Right renal cortex interstitium (tissue), 3 donors: ENCODE data around the gene EDNRA. TPM values are rescaled to one million over a fixed set of nuclear protein-coding genes. Genes with fewer than 3 reads are reported as not detected.
A peak's percentile ranks its signal among the peaks of the same experiment; 100 is the strongest.

Source experiments
- DNase-seq, 3 donors: peaks; one replicate each; pipeline ENCODE4 v3.0.0-alpha.2; 2013; ENCODE audit warnings: low read depth in 3 of 3, low spot score in 2 of 3
- polyA plus RNA-seq, 3 donors: library from polyadenylated mRNA; unstranded; fragments of 120-200 nt; gene quantifications; one replicate each; pipeline ENCODE4 v1.2.1, GENCODE V29; 2013; ENCODE audit not compliant: insufficient read length in 3 of 3

Gene EDNRA
- polyA plus RNA-seq, 3 donors, result 86.5 to 97.8 (median 95.8) TPM

- DNase-seq, result no peak
Observed at GRCh38 chr4:147496500-147496899, 15.6 kb downstream of the EDNRA start.

GRCh38 chr4:147498031-147498660, 17.2 kb downstream of the EDNRA start:
- no peak for DNase-seq

GRCh38 chr4:147508346-147508745, 27.4 kb downstream of the EDNRA start:
- no peak for DNase-seq

DNA sequence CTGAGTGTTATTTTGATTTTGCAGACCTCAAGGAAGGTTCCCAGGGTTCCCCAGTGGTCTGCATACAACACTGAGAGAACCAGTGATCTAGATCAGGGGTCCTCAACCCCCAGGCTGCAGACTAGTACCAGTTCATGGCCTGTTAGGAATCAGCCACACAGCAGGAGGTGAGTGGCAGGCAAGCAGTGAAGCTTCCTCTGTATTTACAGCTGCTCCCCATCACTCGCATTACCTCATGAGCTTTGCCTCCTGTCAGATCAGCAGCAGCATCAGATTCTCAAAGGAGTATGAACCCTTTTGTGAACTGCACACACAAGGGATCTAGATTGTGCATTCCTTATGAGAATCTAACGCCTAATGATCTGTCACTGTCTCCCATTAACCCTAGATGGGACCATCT, 28.5 kb downstream of the EDNRA start:
- no peak for DNase-seq

GRCh38 chr4:147510962-147511668, 30.2 kb downstream of the EDNRA start:
- DNase-seq, result no peak

DNA sequence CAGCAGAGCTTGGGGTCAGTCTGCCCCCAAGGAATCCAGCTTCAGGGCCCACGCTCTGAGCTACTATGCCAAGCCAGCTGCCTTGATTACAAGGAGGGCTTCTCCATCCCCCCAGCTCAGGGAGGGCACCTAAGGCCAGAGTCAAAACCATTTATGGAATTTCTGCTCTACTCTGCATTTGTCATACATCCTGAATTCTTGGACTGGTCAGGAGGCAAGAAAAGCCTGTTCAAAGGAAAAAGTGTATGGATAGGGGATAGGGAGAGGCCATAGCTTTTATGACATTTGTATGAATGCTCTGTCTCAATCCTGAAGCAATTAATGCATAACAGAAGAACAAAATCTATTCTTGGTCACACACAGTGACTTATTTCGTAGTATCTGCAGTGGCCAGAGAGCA, 32.2 kb downstream of the EDNRA start:
- DNase-seq, result no peak

GRCh38 chr4:147513952-147514351, 33.1 kb downstream of the EDNRA start:
- DNase-seq, result no peak

DNA sequence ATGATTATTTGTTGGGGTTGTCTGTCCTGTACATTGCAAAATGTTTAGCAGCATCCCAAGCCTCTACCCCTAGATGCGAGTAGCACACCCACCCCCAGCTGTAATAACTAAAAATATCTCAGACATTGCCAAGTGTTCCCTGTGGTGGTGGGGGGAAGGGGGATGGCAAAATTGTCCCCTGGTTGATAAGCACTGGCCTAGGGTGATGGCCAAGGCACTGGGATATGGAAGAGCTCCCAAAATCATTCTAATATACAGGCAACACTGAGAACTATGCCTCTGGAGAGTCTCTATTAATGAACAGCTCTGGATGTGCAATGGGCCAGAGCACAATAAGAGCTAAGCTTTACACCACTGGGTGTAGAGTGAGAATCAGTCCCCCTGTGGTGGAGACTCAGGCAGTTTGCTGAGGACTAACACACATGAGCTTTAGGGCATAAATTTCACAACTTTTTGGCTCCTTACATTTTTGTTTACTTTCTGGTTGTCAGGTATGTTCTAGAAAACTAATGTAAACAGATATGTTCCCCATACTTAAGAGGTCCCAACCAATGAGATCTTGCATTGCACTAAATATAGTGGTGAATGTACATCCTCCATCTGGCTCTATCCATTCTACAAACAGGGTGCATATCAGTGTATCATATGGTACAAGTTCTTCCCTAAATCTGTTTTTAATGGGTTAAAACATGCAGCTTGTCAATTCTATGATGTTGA, 34.5 kb downstream of the EDNRA start:
- DNase-seq, result no peak

GRCh38 chr4:147516133-147516532, 35.2 kb downstream of the EDNRA start:
- DNase-seq, result no peak

GRCh38 chr4:147518086-147518485, 37.2 kb downstream of the EDNRA start:
- no peak for DNase-seq

- DNase-seq, result peak in 2 of 3 donors; percentile 29 to 45
Observed at GRCh38 chr4:147518846-147519767, 38.2 kb downstream of the EDNRA start.

GRCh38 chr4:147524601-147525000, 43.7 kb downstream of the EDNRA start:
- DNase-seq, result no peak

DNA sequence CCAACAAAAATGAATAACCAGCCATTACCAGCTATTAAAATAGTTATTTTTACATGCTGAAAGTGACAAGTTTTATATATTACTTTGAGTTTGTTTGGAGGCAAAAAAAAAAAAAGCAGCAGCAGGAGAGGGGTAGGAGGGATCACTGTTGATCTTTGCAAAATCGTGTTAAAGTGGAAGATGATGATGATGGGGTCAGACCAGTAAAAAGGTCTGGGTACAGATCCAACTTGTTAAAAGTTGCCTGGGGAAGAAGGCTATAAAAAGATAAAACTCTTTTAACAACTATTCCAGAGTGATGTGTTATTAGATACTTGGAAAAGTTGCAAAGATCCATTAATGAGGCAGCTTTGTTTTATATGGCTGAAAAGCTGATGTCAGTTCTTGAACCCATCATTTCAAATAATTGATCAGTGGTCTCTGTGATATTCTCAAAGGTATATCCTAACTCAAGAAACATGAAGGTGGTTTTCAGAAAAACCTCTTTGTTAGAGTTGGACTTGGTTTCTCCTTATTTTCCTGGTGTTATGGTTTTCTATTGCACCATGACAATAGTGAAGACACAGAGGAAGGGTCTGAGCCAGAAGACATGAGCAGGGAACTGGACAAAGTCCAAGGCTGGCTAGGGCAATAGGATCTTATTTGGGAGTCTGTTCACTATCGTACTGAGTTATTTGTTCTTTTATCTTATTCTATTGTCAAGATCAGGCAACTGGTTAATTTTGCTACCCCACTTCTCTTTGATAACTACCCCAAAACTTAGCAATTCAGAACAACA, 44.8 kb downstream of the EDNRA start:
- no peak for DNase-seq

- no peak for DNase-seq
Observed at GRCh38 chr4:147526272-147526654, 45.4 kb downstream of the EDNRA start.

DNA sequence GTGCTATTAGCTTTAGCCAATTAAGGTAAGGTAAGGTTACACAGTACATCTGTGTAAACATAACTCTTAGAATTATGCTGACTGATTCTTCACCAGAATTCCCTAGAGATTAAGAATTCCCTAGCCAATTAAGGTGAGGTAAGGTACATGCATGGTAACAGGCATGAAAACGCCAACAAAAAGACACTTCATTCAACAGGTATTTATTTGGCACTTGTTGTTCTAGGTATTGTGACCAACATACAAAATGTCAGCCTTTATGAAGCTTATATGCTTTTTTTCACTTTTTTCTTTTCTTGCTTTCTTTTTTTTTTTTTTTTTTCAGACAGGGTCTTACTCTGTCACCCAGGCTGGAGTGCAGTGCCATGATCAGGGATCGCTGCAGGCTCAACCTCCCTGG, 47.2 kb downstream of the EDNRA start:
- DNase-seq, result no peak

DNA sequence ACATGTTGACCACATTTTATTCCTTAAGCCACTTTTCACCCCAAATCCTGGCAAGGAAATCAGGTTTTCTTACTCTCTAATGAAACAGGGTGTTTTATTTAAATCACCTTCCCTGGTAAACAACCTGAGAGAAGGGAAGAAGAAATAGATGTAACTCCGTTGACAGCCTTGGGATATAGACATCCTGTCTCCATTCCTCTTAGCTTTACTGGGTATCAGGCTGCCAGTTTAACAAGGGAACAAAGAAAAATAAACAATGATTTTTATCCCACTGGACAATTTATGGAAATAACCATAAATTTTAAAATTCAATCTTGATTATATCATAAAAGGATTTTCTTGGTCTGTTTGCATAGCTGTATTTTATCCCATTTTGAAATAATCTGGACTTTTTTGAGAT, 49.2 kb downstream of the EDNRA start:
- DNase-seq, result no peak

GRCh38 chr4:147530723-147531122, 49.8 kb downstream of the EDNRA start:
- no peak for DNase-seq

- DNase-seq, result no peak
Observed at GRCh38 chr4:147532896-147533295, 52.0 kb downstream of the EDNRA start.

GRCh38 chr4:147533331-147533730, 52.4 kb downstream of the EDNRA start:
- DNase-seq, result no peak

GRCh38 chr4:147535124-147535523, 54.2 kb downstream of the EDNRA start:
- no peak for DNase-seq
